KMS-11 (cell line): ENCODE results near the gene TMBIM1.

Source experiments
- H2AFZ ChIP-seq: fragments of 200-600 bp; sonication (generic); 2 replicates; pipeline ENCODE4 v1.6.1; 2016; ENCODE audit warnings: antibody characterized with exemption, mixed run types, low read depth
- H3K27ac ChIP-seq: fragments of 200-600 bp; sonication (generic); 2 replicates; pipeline ENCODE4 v1.6.1; 2016; ENCODE audit warnings: mild to moderate bottlenecking, mixed run types
- H3K27me3 ChIP-seq: fragments of 200-600 bp; sonication (generic); 2 replicates; pipeline ENCODE4 v1.6.1; 2017; ENCODE audit warnings: mild to moderate bottlenecking, low read depth, mixed run types, moderate library complexity; ENCODE audit not compliant: insufficient read depth
- H3K36me3 ChIP-seq: fragments of 200-600 bp; sonication (generic); 2 replicates; pipeline ENCODE4 v1.6.1; 2017; ENCODE audit warnings: mild to moderate bottlenecking, mixed run types; ENCODE audit not compliant: insufficient read depth
- H3K4me1 ChIP-seq: fragments of 200-600 bp; sonication (generic); 2 replicates; pipeline ENCODE4 v1.6.1; 2016; ENCODE audit warnings: mild to moderate bottlenecking, low read depth, mixed run types; ENCODE audit not compliant: poor library complexity, severe bottlenecking
- H3K4me2 ChIP-seq: fragments of 200-600 bp; sonication (generic); 2 replicates; pipeline ENCODE4 v1.7.0; 2016; ENCODE audit warnings: mild to moderate bottlenecking, mixed run types
- H3K4me3 ChIP-seq: fragments of 200-600 bp; sonication (generic); IDR thresholded peaks from 2 replicates; pipeline ENCODE4 v1.6.1; 2017; ENCODE audit warnings: low read depth, low read length, mixed read lengths; ENCODE audit not compliant: insufficient read depth
- H3K79me2 ChIP-seq: fragments of 200-600 bp; sonication (generic); 2 replicates; pipeline ENCODE4 v1.6.1; 2016; ENCODE audit warnings: low read depth, mixed run types; ENCODE audit not compliant: insufficient read depth
- H3K9ac ChIP-seq: fragments of 200-600 bp; sonication (generic); 2 replicates; pipeline ENCODE4 v1.6.1; 2016; ENCODE audit warnings: mild to moderate bottlenecking, mixed run types
- H4K20me1 ChIP-seq: fragments of 200-600 bp; sonication (generic); 2 replicates; pipeline ENCODE4 v1.6.1; 2016; ENCODE audit warnings: mild to moderate bottlenecking, mixed run types; ENCODE audit not compliant: insufficient read depth
- CTCF ChIP-seq: fragments of 200-600 bp; sonication (generic); conservative IDR thresholded peaks from 2 replicates; pipeline ENCODE4 v1.6.1; 2017; ENCODE audit warnings: low read depth, mild to moderate bottlenecking, antibody characterized with exemption, low read length, moderate library complexity, mixed read lengths

The TMBIM1 gene

DNA sequence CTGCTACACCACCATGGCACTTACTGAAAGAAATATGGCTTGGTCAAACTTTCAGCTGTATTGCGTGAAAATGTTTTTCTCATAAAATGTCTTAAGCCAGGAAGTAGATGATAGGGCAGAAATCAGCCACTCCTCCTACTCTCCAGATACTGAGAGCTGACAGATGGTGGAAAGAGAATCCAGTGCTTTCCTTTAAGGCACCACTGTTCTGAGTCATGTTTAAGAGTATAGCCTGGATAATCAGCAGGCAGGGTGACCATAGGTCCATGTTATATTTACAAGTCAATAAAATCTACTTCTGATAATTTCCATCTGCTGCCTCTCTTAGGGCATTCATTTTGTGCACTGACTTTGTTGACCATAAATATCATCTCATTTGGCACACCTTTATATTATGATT is 53.4 kb downstream of the TMBIM1 start:
- Histone ChIP-seq H3K27me3 (no peaks in the 10 kb centered on the region), H3K4me2 (no peak overlapping the region), H3K4me1 (no peaks in the 10 kb centered on the region), H3K36me3 (peaks cover 5% of the 10 kb centered on the region; the same call in 1 of the 2 replicates), H2AFZ (no peak overlapping the region), H4K20me1 (no peaks in the 10 kb centered on the region), H3K79me2 (no peaks in the 10 kb centered on the region), H3K4me3 (no peak overlapping the region), H3K27ac (no peak overlapping the region), H3K9ac (no peak overlapping the region)
- no peak for TF ChIP-seq CTCF

GRCh38 chr2:218236829-218237228 is 55.5 kb downstream of the TMBIM1 start:
- H3K4me1 ChIP-seq = no peaks in the 10 kb centered on the region
- H2AFZ ChIP-seq = no peak overlapping the region
- 0 out of 2 replicates have a peak, but pooled peaks cover 12% of the 10 kb centered on the region for H3K79me2 ChIP-seq
- H3K4me3 ChIP-seq = no peak overlapping the region
- peaks cover 8% of the 10 kb centered on the region; the same call in 1 of the 2 replicates for H3K36me3 ChIP-seq
- no peak overlapping the region for H3K27ac ChIP-seq
- H3K4me2 ChIP-seq = no peak overlapping the region
- H3K9ac ChIP-seq = no peak overlapping the region
- no peaks in the 10 kb centered on the region for H3K27me3 ChIP-seq
- no peaks in the 10 kb centered on the region for H4K20me1 ChIP-seq
- no peak for TF ChIP-seq CTCF

DNA sequence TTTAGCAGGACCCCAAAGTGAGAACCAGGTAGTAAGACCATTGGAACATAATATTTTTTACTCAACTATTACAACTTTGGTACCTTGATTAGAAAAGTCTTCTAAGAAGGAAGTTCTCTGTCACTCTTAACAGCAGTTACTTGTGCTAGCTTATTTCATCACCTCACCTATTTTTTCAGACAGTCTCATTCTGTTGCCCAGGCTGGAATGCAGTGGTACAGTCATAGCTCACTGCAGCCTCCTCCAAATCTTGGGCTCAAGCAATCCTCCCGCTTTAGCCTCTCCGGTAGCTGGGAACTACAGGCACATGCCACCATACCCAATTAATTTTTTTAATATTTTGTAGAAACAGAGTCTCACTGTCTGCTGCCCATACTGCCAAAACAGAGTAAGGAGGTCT is 57.3 kb downstream of the TMBIM1 start:
- TF ChIP-seq CTCF = no peak
- Histone ChIP-seq H3K79me2 (peaks cover 25% of the 10 kb centered on the region; the same call in 1 of the 2 replicates), H3K9ac (no peak overlapping the region), H3K4me1 (peaks cover 18% of the 10 kb centered on the region), H3K4me2 (no peak overlapping the region), H3K27ac (no peak overlapping the region), H3K36me3 (peaks cover 19% of the 10 kb centered on the region; the same call in 1 of the 2 replicates), H4K20me1 (no peaks in the 10 kb centered on the region), H3K4me3 (no peak overlapping the region), H2AFZ (no peak overlapping the region), H3K27me3 (no peaks in the 10 kb centered on the region)

DNA sequence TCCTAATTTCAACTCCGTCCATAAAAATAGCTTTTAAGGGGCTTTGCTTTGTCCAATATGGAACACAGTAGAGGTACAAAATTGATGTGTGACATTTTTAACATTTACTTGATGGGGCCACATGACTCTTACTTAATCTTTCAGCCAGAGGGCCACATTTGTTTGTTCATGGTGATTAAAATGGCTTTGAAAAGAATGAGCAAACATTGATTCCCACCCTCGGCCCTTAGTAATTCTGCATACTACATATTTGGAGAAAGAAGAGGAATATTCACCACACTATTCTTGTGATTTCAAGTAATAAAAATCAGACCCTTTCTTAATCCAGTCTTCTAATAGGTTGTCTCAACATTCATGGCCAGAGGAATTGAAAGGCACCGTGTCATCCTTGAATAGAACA is 57.8 kb downstream of the TMBIM1 start:
- H3K9ac ChIP-seq = no peak overlapping the region
- no peak overlapping the region for H3K4me3 ChIP-seq
- peaks cover 21% of the 10 kb centered on the region for H3K36me3 ChIP-seq
- H3K79me2 ChIP-seq = peaks cover 25% of the 10 kb centered on the region; the same call in 1 of the 2 replicates
- TF ChIP-seq CTCF = no peak
- no peak overlapping the region for H3K4me2 ChIP-seq
- H3K4me1 ChIP-seq = peaks cover 23% of the 10 kb centered on the region
- H3K27me3 ChIP-seq = no peaks in the 10 kb centered on the region
- H2AFZ ChIP-seq = no peak overlapping the region
- no peaks in the 10 kb centered on the region for H4K20me1 ChIP-seq
- no peak overlapping the region for H3K27ac ChIP-seq

- Histone ChIP-seq H3K36me3 (peaks cover 23% of the 10 kb centered on the region), H3K9ac (no peak overlapping the region), H3K27me3 (no peaks in the 10 kb centered on the region), H3K4me2 (no peak overlapping the region), H2AFZ (no peak overlapping the region), H3K27ac (no peak overlapping the region), H3K79me2 (peaks cover 25% of the 10 kb centered on the region; the same call in 1 of the 2 replicates), H3K4me3 (no peak overlapping the region), H4K20me1 (no peaks in the 10 kb centered on the region), H3K4me1 (peaks cover 32% of the 10 kb centered on the region)
- TF ChIP-seq CTCF = no peak
Measured at GRCh38 chr2:218233543-218233942, 58.8 kb downstream of the TMBIM1 start.
